HG03432 (cell line): ENCODE data around the gene PRR36.

Source experiments
- ATAC-seq: cut with Tn5 transposase; IDR thresholded peaks from one replicate; pipeline ENCODE4 v1.9.1; 2021; ENCODE audit warnings: mild to moderate bottlenecking, moderate library complexity; ENCODE audit not compliant: unreplicated experiment

Gene PRR36

DNA sequence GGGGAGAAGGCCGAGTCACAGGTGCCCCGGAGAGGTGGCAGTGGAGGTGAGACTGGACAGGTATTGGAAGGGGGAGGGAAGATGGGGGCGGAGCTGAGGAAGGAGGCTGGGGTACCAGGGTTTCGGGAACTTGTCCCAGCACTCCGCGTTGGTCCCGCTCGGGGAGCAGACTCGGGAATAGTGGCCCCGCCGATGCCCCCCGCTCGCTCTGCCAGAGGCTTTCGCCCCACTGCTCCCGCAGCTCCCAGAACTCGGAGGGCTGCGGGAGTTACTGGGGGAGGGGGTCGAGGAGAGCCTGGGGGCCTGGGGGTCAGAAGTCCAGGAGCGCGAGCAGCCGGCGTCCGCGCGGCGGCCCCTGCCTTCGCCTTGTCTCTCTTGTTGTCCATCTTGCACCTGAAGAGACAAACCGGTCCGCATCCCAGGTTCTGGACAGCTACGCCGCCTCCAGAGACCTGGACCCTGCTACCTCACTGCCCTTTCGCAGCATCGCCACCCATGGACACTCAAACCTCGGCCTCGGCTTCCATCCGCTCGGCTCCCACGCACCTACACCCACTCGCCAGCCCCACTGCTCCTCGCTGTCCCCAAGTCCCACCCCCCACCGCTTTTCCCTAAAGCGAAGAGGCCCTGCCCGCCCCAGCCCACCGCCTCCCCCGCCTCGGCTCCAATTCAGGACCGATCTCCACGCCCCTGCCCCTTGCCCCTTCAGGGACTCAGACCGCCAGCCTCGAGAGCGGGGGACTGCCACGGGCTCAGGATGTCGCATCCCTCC lies 700 bp downstream of the PRR36 start:
- ATAC-seq: no peak

DNA sequence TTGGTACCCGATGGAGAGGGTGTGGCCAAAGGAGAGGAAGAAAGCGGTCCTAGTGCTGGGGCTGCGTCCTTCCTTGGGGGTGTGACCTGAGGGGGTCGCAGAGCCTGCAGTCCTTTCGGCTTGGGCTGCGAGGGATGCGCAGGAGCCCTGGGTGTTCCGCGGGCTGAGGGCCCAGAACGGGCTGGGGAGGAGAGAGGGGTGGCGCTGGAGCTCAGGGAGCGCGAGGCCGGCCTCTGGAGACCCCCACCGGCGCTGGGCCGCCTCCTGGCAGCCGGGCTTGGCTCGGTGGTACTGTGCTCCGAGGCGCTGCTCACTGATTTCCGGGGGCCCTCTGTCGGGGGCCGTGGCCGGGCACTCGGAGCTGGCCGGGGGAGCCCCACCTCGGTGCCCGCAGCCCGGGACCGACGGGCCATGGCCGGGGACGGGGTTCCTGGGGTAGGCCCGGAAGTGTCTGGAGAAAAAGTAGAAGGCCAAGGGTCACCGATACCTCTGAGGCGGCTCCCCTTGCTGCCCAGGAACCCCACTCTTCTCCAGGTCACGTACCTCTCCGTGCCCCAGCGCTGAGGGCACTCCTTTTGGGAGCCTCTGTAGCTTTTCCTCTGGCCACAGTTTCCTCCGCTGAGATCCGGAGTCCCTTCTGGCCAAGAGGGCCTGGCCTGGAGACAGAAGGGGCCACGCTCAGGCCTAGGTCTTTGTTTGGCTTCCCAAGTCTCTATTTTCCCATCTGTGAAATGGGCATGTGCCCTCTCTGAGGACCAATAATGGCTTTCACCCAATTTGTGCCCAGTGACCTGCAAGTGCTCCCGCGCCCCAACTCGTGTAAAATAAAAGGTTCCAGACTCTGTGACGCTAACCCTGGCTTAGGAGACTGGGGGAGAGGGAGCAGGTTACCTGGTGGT lies 1.6 kb downstream of the PRR36 start:
- ATAC-seq: no peak

DNA sequence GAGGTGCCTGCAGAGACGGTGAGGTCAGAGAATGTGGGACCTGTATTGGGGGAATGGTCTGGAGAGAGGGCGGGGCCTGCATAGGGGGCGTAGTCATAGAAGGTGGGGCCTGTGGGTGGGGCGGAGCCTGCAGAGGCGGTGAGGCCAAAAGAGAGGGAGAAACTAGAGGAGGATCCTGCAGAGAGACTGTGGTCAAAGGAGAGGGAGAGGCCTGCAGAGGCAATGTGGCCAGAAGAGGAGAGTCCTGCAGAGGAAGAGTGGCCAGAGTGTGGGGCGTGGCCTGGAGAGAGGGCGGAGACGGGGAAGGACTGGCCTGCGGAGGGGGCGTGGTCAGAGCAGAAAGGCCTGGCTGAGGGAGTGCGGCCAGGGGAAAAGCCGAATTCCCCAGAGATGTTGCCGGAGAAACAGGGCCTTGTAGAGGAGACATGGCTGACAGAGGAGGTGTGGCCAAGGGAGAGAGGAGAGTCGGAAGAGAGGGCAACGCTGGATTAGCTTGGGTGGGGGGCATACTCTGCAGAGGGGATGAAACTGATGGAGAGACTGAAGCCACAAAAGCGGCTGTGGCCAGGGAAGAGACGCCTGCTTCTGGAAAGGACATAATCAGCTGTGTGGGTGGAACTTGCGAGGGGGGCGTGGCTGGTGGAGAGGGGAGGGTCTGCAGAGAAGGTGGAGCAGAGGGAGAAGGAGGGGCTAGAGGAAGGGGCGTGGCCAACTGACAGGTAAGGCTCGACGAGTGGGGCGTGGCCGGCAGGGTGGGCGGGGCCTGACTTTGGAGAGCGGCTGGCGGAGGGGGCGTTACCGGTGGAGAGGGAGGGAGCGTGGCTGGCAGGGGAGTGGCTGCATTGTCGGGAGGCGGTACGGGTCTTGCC lies 2.5 kb downstream of the PRR36 start:
- ATAC-seq: no peak

DNA sequence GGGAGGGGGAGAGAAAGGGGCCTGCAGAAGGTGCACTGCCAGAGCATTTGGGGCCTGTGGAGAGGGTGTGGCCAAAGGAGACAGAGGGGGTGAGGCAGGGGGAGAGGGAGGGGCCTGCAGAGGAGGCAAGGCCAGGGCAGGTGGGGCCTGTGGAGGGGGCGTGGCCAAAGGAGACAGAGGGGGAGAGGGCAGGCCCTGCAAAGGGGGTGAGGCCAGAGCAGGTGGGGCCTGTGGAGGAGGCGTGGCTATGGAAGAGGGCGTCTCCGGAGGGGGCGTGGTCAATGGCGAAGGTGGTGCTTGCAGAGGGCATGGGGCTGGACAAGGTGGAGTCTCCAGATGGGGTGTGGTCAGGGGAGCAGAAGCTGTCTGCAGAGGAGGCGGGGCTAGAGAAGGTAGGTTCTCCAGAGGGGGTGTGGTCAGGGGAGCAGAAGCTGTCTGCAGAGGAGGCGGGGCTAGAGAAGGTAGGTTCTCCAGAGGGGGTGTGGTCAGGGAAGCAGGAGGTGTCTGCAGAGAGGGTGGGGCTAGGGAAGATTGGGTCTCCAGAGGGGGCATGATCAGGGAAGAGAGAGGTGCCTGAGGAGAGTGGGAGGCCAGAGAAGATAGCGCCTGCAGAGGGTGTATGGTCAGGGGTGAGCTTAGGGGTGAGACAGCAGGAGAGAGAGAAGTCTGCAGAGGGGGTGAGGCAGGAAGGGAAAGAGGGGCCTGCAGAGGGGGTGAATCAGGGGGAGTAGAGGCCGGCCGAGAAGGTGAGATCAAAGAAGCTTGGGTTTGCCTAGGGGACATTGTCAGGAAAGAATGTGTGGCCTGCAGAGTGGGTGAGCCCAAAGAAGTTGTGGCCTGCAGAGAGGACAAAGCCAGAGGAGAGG lies 3.4 kb downstream of the PRR36 start:
- no peak for ATAC-seq

DNA sequence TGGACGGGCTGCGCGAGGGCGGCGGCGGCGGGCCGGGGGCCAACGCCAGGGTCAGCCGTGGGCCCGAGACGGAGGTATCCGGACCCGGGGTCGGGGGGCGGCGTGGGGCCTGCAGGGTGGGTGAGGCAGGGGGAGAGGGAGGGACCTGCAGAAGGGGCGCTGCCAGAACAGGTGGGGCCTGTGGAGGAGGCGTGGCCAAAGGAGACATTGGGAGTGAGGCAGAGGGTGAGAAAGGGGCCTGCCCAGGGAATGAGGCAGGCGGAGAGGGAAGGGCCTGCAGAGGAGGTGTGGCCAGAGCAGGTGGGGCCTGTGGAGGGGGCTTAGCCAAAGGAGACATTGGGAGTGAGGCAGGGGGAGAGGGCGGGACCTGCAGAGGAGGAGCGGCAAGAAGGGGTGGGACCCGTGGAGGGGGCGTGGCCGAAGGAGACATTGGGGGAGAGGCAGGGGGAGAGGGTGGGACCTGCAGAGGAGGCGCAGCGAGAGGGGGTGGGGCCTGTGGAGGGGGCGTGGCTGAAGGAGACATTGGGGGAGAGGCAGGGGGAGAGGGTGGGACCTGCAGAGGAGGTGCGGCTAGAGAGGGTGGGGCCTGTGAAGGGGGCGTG lies 4.2 kb downstream of the PRR36 start:
- ATAC-seq: no peak

DNA sequence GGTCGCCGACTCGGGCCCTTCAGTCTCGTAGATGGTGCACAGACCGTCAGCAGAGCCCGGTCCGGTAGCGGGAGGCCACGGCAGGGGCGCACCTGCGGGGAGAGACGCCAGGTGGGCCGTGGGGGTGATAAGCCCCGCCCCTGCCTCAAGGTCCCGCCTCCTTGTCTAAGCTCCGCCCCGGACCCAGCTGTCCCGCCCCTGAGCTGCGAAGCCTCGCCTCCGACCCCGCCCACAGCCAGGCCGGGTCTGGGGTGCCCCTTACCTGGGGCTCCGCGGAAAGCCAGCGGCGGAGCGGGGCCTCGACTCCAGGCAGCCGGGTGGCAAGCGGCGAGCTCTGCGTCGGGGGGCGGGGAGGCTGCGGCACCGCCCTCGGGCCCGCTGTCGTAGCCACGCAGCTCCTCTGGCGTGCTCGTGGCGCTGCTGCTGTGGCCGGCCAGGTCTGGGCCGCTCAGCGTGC lies 4.7 kb downstream of the PRR36 start:
- peak; percentile 56 for ATAC-seq

DNA sequence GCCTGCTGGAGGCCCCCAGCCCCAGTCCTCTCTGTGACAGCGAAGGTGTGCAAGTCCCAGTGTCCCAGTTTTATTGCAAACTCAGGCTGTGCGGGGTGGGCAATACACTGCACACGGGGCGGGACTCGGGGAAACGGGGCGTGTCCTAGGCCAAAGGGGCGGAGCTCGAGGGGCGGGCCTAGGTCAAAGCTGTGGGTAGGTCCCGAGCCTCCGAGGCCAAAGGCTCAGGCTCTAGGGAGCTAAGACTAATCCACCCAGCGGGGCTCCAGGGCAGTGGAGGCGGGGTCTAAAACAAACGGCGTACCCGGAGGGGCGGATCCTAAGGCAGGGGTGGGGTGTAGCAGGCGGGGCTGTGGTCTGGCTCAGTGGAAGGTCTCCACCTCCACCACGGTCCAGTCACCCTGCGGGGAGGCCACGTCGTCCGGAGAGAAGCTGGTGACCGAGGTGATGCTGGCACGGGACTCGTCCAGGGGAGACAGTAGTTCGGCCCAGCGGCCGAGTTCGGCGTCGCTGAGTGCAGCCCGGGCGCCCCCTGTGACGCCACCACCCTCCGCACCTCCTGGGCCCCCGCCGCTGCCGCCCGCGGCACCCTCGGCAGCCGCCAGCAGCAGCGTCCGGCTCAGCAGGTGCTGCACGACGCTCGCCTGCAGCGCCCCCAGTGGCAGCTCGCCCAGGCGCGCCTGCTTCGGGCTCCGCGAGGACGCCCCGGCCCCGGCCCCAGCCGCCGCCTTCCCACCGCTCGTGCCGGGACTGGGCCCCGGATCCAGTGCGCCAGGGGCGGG lies 5.3 kb downstream of the PRR36 start:
- peak; percentile 67 for ATAC-seq

DNA sequence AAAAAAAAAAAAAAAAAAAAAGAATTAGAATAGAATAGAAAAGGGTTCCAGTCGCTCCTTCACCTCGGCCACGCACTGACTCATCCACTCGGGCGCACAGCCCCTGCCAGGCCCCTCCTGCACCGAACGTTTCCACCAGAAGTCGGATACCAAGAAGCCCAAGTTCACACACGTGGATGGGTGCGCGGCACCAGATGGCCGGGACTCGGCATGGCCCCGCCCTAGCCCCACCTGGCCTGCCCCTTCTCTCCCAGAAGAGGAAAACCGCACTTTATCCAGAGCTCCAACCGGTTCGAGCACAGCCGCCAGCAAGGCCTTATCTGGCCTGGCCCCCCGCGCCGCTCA lies 5.9 kb downstream of the PRR36 start:
- ATAC-seq: no peak

DNA sequence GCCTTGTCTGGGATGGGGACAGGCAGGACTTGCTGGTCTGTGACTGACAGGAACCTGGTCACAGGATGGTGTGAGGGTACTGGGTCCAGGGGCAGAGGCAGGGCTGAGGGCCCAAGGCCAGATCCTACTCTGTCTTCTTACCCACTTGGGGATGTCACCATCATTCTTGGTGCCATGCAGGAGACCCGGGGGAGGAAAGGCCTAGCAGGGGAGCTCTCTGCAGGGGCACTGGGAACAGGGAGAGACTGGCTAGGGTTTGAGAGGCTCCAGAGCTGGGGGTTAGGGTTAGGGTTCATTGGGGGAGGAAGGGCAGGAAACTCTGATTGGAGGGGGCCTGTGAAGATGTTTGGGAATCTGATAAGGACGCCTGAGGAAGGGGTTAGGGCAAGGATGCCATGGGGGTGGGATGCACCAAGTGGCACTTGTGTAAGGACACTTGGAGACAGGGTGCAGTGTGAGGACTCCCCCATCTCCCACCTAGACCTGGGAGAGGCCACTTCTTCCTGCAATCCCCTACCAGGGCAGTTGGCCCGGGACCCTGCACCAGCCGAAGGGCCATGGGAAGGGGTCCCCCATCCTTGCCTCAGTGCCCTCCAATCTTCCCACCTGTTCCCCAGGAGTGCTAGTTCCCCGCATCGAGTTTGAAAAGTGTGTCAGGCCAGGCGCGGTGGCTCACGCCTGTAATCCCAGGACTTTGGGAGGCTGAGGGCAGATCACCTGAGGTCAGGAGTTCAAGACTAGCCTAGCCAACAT lies 6.9 kb downstream of the PRR36 start:
- no peak for ATAC-seq

DNA sequence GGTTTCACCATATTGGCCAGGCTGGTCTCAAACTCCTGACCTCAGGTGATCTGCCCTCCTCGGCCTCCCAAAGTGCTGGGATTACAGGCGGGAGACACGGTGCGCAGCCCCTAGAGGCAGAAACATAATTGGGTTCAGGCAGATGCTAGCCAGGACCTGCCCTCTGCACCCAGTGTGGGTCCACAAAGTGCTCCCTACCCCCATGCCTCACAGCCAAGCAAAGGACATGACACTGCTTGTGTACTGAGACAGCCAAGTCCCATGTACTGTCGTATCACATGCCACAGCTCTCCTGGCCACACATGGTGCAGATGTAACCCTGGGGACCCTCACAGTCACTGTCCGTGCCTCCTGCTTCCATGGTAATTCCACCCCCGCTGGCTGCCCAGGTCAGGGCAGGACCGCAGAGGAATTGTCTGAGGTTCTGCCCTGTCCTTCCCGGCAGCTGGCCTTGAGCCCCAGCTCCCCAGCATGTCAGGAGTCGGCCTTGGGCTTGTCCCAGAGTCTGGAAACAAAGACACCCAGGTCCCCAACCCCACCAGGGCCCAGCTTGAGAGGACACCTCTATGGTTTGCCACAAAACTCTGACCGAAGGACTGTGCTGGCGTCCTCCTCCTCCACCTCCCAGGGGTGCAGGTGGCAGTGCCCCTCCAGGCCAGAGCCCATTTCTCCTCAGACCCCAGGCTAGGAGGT lies 7.6 kb downstream of the PRR36 start:
- ATAC-seq: no peak

DNA sequence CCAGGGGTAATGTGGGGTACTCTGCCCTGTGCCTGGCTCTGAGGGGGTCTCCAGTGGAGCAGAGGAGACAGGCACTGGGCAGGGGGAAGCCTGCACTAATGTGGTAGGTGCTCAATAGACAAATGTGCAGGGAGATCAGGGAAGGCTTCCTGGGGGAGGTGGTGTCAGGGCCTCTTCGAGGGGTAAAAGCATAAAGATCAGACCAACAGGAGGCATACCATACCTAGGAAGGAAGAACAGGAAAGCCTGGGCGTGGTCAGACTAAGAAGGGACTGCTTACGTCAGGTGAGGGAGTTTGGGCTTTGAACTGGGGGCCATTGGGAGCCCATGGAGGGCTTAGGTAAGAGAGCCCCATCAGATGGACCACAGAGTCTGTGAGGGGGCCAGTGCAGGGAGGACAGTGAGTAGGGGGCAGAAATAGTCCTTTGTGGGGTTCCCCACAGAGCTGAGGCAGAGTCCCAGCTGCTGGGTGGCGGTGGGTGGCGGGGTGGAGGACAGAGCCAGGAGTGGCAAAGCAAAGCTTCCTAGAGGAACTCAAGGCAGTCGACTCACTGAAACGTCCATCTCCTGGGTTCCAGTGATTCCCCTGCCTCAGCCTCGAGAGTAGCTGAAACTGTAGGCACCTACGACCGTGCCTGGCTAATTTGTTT lies 8.8 kb downstream of the PRR36 start:
- ATAC-seq: no peak

DNA sequence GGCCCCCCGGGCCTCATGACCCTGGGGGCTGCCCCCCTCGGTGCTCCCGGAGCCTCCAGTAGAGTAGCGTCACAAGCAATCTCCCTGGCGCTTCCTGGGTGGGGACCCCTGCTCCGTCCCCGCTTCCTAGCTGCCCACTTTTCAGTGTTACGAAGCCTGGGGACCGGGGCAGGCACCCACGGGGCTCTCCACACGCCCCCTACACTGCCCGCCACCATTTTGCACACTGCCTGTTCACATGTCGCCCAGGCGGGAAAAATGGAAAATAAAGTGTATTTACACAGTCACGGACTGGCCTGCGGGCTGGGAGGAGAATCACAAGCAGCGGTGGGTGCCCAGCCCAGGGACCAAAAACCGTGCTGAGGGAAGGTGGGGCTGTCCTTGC lies 9.5 kb downstream of the PRR36 start:
- no peak for ATAC-seq

DNA sequence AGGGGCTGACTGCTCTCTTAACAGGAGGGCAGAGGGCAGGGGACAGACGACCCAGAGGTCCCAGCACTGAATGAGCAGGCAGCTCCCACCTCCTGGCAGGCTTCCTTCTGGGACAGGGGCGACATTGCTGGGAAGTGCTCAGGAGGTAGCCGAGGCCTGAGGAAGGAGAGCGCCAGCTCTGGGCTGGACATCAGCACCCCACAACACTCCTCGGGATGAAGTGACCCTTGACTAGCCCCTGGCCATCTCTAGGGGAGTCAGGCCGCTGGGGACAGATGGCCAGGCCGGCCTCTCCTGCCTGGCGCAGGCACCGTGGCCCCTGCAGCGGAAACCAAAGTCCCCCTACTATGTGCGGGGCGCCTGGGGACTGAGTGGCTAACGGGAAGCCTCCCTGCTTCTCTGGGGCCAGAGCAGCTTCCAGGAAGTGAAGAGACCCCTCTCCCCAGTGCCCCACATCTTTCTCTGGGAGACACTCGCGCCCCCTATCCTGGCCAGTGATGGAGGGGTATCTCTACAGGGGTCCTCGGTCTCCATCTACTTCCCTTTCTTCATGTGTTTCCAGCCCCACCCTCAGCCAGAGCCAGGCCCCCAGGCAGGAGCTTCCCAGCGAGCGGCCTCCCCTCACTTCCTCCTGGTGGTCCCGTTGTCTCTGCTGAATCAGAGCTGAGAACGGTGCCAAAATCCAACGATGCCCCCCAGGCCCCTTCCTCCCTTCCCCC lies 10.1 kb downstream of the PRR36 start:
- ATAC-seq: no peak

DNA sequence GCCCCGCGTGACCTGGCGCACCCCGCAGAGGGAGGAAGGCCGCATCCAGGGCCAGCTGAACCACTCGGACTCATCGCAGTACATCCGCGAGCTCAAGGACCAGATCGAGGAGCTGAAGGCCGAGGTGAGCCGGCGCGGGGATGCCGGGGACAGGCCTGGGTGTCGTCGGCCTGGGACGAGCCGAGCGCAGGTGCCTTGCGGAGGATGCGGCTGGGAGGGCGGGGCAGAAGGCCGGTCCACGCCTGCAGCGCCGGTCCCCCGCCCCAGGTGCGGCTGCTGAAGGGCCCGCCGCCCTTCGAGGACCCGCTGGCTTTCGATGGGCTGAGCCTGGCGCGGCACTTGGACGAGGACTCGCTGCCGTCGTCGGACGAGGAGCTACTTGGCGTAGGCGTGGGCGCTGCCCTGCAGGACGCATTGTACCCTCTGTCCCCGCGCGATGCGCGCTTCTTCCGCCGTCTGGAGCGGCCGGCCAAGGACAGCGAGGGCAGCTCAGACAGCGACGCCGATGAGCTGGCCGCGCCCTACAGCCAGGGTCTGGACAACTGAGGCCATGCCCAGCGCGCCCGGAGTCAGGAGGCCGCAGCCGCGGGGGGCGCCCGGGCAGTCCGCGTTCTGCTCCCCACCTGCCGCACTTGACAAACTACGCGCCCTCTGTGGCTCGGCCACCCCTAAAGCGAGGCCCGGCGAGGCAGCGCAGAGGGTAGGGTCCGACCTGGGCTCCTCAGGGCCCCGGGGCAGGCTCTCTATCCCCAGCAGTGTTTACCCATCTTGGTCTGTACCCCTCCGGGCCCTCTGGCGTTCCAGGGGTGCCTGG lies 10.8 kb downstream of the PRR36 start:
- ATAC-seq: no peak

DNA sequence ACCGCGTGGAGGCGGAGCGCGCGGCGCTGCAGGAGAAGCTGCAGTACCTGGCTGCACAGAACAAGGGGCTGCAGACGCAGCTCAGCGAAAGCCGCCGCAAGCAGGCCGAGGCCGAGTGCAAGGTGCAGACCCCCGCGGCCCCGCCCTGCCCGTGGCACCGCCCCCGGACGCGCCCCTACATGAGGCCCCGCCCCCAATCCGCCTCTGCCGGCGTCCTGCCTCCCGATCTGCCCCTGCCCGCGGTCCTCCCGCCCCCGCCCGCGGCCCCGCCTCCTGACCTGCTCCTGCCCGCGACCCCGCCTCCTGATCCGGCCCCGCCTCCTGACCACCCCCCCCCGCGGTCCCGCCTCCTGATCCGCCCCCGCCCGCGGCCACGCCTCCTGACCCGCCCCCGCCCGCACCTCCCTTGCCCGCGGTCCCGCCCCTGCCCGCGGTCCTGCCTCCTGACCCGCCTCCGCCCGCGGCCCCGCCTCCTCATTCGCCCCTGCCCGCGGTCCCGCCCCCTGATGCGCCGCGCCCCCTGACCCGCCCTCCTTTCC lies 11.7 kb downstream of the PRR36 start:
- ATAC-seq: no peak
